ENCODE measurements around the gene SRP54.

GRCh38 chr14:34970665-34971064, 12.1 kb upstream of the SRP54 start:
- TF ChIP-seq CTCF (IDR thresholded peaks at IDR 0.05): no peak
- no peak for TF ChIP-seq POLR2A (IDR thresholded peaks at IDR 0.05)
- TF ChIP-seq POLR2AphosphoS5 (IDR thresholded peaks at IDR 0.05; ENCODE audit: insufficient read depth in 1 of 2, low read depth in 1 of 2): no peak
